HCT116 (cell line): Measurements from ENCODE around the gene HPS1. TPM values are rescaled to one million over a fixed set of nuclear protein-coding genes. Genes with fewer than 3 reads are reported as not detected.

Source experiments
- ATAC-seq: fragments of 200-7000 bp; cut with Tn5 transposase; 2 replicates; pipeline ENCODE4 v1.9.1; 2020; ENCODE audit warnings: mild to moderate bottlenecking, moderate library complexity
- BruUV-seq: library from RNA; stranded (reverse); fragments of 400-500 nt; replicated peaks from 2 replicates; lab custom pipeline; 2021; lab: Mats Ljungman, UMichigan
- CTCF ChIA-PET: fragments of 300-600 bp; sonication (Branson Sonifier 250); formaldehyde crosslinking; loops from one replicate; lab custom pipeline; 2021; ENCODE audit warnings: antibody characterized with exemption; lab: Charles Lee
- POLR2A ChIA-PET: fragments of 300-600, 350-600 bp; sonication (Branson Sonifier 250); formaldehyde crosslinking; loops from one replicate; lab custom pipeline; 2021; ENCODE audit warnings: antibody characterized with exemption; lab: Charles Lee
- RAD21 ChIA-PET, 2 experiments: fragments of 300-600 bp; sonication (Branson Sonifier 250); formaldehyde crosslinking; loops; one replicate each; lab custom pipeline; 2023; ENCODE audit warnings: low total read pairs in 2 of 2; ENCODE audit not compliant: uncharacterized antibody in 2 of 2, unreplicated experiment in 2 of 2, low non-redundant PET in 1 of 2; lab: Charles Lee
- DNase-seq: peaks from one replicate; pipeline ENCODE4 v3.0.0-alpha.2; 2010; ENCODE audit warnings: low read depth, low spot score
- H2AFZ ChIP-seq: fragments of 200-600 bp; shearing (Covaris generic), sonication (generic); 2 replicates; pipeline ENCODE4 v1.6.1; 2017; ENCODE audit warnings: low read depth, mixed run types, mixed read lengths, antibody characterized with exemption, low read length; ENCODE audit not compliant: poor library complexity, severe bottlenecking
- H3K27ac ChIP-seq: 2 replicates; pipeline ENCODE4 v1.5.1; 2012; ENCODE audit warnings: low read depth, low read length
- H3K27me3 ChIP-seq: fragments of 200-600 bp; sonication (generic); 2 replicates; pipeline ENCODE4 v1.6.1; 2016; ENCODE audit warnings: mixed run types, low read length, mixed read lengths; ENCODE audit not compliant: insufficient read depth
- H3K36me3 ChIP-seq, 2 experiments: fragments of 200-500 bp in 1 of 2; fragments of 200-600 bp in 1 of 2; sonication (Bioruptor generic) in 1 of 2; sonication (generic) in 1 of 2; 2 replicates each; pipeline versions ENCODE4 v1.5.1 to v1.6.1; 2014 to 2016; ENCODE audit warnings: low read length in 2 of 2, inconsistent platforms in 1 of 2, mixed read lengths in 1 of 2, mixed run types in 1 of 2; ENCODE audit not compliant: insufficient read depth in 2 of 2, control insufficient read depth in 1 of 2
- H3K4me1 ChIP-seq, 2 experiments: fragments of 200-600 bp in 1 of 2; sonication (generic) in 1 of 2; 2 replicates each; pipeline versions ENCODE4 v1.5.1 to v1.6.1; 2012 to 2017; ENCODE audit warnings: low read length in 2 of 2, inconsistent platforms in 1 of 2, mild to moderate bottlenecking in 1 of 2, mixed read lengths in 1 of 2, mixed run types in 1 of 2, moderate library complexity in 1 of 2; ENCODE audit not compliant: insufficient read depth in 2 of 2, control insufficient read depth in 1 of 2
- H3K4me2 ChIP-seq: fragments of 200-600 bp; sonication (generic); 2 replicates; pipeline ENCODE4 v1.6.1; 2017; ENCODE audit warnings: mixed run types, low read length, mixed read lengths
- H3K4me3 ChIP-seq, 2 experiments: fragments of 200-600 bp in 1 of 2; sonication (generic) in 1 of 2; replicated peaks in 1 of 2; 2 replicates each; pipeline ENCODE4 v1.5.1; 2011 to 2016; ENCODE audit warnings: low read length in 2 of 2, control low read depth in 1 of 2, low read depth in 1 of 2, mild to moderate bottlenecking in 1 of 2, mixed read lengths in 1 of 2, mixed run types in 1 of 2
- H3K79me2 ChIP-seq: fragments of 200-600 bp; sonication (generic); 2 replicates; pipeline ENCODE4 v1.6.1; 2017; ENCODE audit warnings: mild to moderate bottlenecking, mixed run types, low read length, moderate library complexity, mixed read lengths; ENCODE audit not compliant: insufficient read depth
- H3K9ac ChIP-seq: fragments of 200-600 bp; sonication (generic); 2 replicates; pipeline ENCODE4 v1.6.1; 2016; ENCODE audit warnings: low read length, mixed read lengths
- H3K9me2 ChIP-seq: fragments of 200-600 bp; sonication (generic), shearing (Covaris generic); 2 replicates; pipeline ENCODE4 v1.6.1; 2017; ENCODE audit warnings: mixed run types, mild to moderate bottlenecking, moderate library complexity; ENCODE audit not compliant: insufficient read depth
- H3K9me3 ChIP-seq, 2 experiments: fragments of 200-500 bp in 1 of 2; fragments of 200-600 bp in 1 of 2; sonication (Bioruptor generic) in 1 of 2; sonication (generic) in 1 of 2; 2 replicates each; pipeline ENCODE4 v1.6.1; 2014 to 2017; ENCODE audit warnings: low read length in 2 of 2, mixed read lengths in 2 of 2, inconsistent platforms in 1 of 2, low read depth in 1 of 2, mild to moderate bottlenecking in 1 of 2, mixed run types in 1 of 2, moderate library complexity in 1 of 2; ENCODE audit not compliant: control insufficient read depth in 1 of 2, insufficient read depth in 1 of 2
- H4K20me1 ChIP-seq: fragments of 200-600 bp; sonication (generic), shearing (Covaris generic); 2 replicates; pipeline ENCODE4 v1.6.1; 2017; ENCODE audit warnings: mixed run types, mild to moderate bottlenecking, moderate library complexity; ENCODE audit not compliant: insufficient read depth
- ATF3 ChIP-seq: IDR thresholded peaks from 2 replicates; pipeline ENCODE4 v1.6.1; 2012
- CBX3 ChIP-seq: IDR thresholded peaks from 2 replicates; pipeline ENCODE4 v1.6.1; 2012; ENCODE audit warnings: low read depth
- CEBPB ChIP-seq: IDR thresholded peaks from 2 replicates; pipeline ENCODE4 v1.6.1; 2012; ENCODE audit warnings: low read depth
- CTCF ChIP-seq, 3 experiments: fragments of 200-600 bp in 1 of 3; sonication (generic) in 1 of 3; IDR thresholded peaks in 2 of 3; conservative IDR thresholded peaks in 1 of 3; 2 replicates each; pipeline ENCODE4 v1.5.1; 2012 to 2017; ENCODE audit warnings: low read depth in 2 of 3, low read length in 2 of 3, antibody characterized with exemption in 1 of 3, borderline replicate concordance in 1 of 3, control low read depth in 1 of 3, mild to moderate bottlenecking in 1 of 3, mixed read lengths in 1 of 3, mixed run types in 1 of 3, moderate library complexity in 1 of 3; ENCODE audit not compliant: insufficient read depth in 1 of 3
- ELF1 ChIP-seq: IDR thresholded peaks from 2 replicates; pipeline ENCODE4 v1.6.1; 2012; ENCODE audit warnings: low read depth, borderline replicate concordance
- EZH2 ChIP-seq: fragments of 200-600 bp; sonication (generic); IDR thresholded peaks from 2 replicates; pipeline ENCODE4 v1.6.1; 2017; ENCODE audit warnings: antibody characterized with exemption, mixed run types
- FOSL1 ChIP-seq: IDR thresholded peaks from 2 replicates; pipeline ENCODE4 v1.6.1; 2012; ENCODE audit warnings: low read depth
- JUND ChIP-seq: IDR thresholded peaks from 2 replicates; pipeline ENCODE4 v1.6.1; 2012
- MAX ChIP-seq: IDR thresholded peaks from 2 replicates; pipeline ENCODE4 v1.6.1; 2012
- POLR2A ChIP-seq: IDR thresholded peaks from 2 replicates; pipeline ENCODE4 v1.7.0; 2011; ENCODE audit warnings: borderline replicate concordance; ENCODE audit not compliant: insufficient read depth, insufficient read length; ENCODE audit errors: extremely low read depth
- RAD21 ChIP-seq: IDR thresholded peaks from 2 replicates; pipeline ENCODE4 v1.6.1; 2012; ENCODE audit warnings: low read depth, mild to moderate bottlenecking
- REST ChIP-seq: IDR thresholded peaks from 2 replicates; pipeline ENCODE4 v1.6.1; 2012; ENCODE audit warnings: low read depth
- SIN3A ChIP-seq: IDR thresholded peaks from 2 replicates; pipeline ENCODE4 v1.6.1; 2012; ENCODE audit warnings: low read depth
- SP1 ChIP-seq: IDR thresholded peaks from 2 replicates; pipeline ENCODE4 v1.6.1; 2012; ENCODE audit warnings: low read depth
- TCF7L2 ChIP-seq: IDR thresholded peaks from 2 replicates; pipeline ENCODE4 v1.7.0; 2011; ENCODE audit warnings: borderline replicate concordance, inconsistent platforms; ENCODE audit not compliant: insufficient read depth, insufficient read length; ENCODE audit errors: extremely low read depth
- YY1 ChIP-seq: IDR thresholded peaks from 2 replicates; pipeline ENCODE4 v1.6.1; 2011; ENCODE audit warnings: low read length, low read depth, moderate library complexity, mild to moderate bottlenecking; ENCODE audit not compliant: insufficient replicate concordance; ENCODE audit errors: extremely low read depth
- ZBTB33 ChIP-seq: IDR thresholded peaks from 2 replicates; pipeline ENCODE4 v1.6.1; 2011; ENCODE audit warnings: mild to moderate bottlenecking, low read length, moderate library complexity; ENCODE audit not compliant: insufficient replicate concordance; ENCODE audit errors: extremely low read depth
- ZFX ChIP-seq: fragments of 450-650 bp; IDR thresholded peaks from 2 replicates; pipeline ENCODE4 v1.6.1; 2017
- intact Hi-C: fragments of 100-400 bp; cut with micrococcal nuclease; formaldehyde crosslinking; loops from 2 replicates; pipeline ENCODE4 v1.10.0; 2022
- total RNA-seq: library from RNA; stranded (reverse); gene quantifications from one replicate; pipeline ENCODE4 v1.2.1, GENCODE V29; 2021; ENCODE audit not compliant: unreplicated experiment

The HPS1 gene
- total RNA-seq, 1 experiment from 2014 or later, result 64.3 TPM

- POLR2A ChIA-PET, result no interaction called here
- intact Hi-C loops, result no loop called here
- Histone ChIP-seq H3K4me2 (no peak overlapping the region), H3K4me3 (no peak overlapping the region), H3K79me2 (no peaks in the 10 kb centered on the region), H3K4me1 (no peaks in the 10 kb centered on the region), H3K27ac (no peak overlapping the region), H3K36me3 (no peaks in the 10 kb centered on the region), H3K9ac (no peak overlapping the region), H3K9me3 (no peaks in the 10 kb centered on the region), H4K20me1 (no peaks in the 10 kb centered on the region), H2AFZ (no peak overlapping the region), H3K27me3 (no peaks in the 10 kb centered on the region), H3K9me2 (no peaks in the 10 kb centered on the region)
- no TSS peak for BruUV-seq
- CTCF ChIA-PET, result no interaction called here
- TF ChIP-seq EZH2 (no peak), RAD21 (no peak), SIN3A (no peak), FOSL1 (no peak), CTCF (IDR thresholded peaks at IDR 0.05 in 2 of 3, conservative IDR thresholded peaks at IDR 0.05 in 1 of 3; ENCODE audit: borderline replicate concordance in 1 of 3, insufficient read depth in 1 of 3, low read depth in 2 of 3, low read length in 2 of 3) (no peak), ZBTB33 (no peak), POLR2A (no peak), ATF3 (no peak), ZFX (no peak), JUND (no peak), REST (no peak), SP1 (no peak), CBX3 (no peak), MAX (no peak), YY1 (no peak), TCF7L2 (no peak), CEBPB (no peak), ELF1 (no peak)
- RAD21 ChIA-PET, result no interaction called here
- no peak for ATAC-seq
- DNase-seq, result no peak
Observed at GRCh38 chr10:98389398-98389797, 57.3 kb downstream of the HPS1 start.
